ENCODE data around the gene PSMA6. TPM values are rescaled to one million over a fixed set of nuclear protein-coding genes. Genes with fewer than 3 reads are reported as not detected.

Gene PSMA6
- total RNA-seq, 1 donor from 2014 or later: 225 TPM

GRCh38 chr14:35254736-35255135 is 37.4 kb upstream of the PSMA6 start:
- Histone ChIP-seq H3K9me3 (ENCODE audit: insufficient read depth, low read depth, low read length) (no peaks in the 10 kb centered on the region), H3K4me2 (ENCODE audit: low read length) (no peak overlapping the region), H3K27me3 (ENCODE audit: insufficient read depth, low read length) (no peaks in the 10 kb centered on the region), H2AFZ (ENCODE audit: low read depth, low read length) (no peak overlapping the region), H3K4me3 (ENCODE audit: insufficient read depth, low read depth, low read length) (no peak overlapping the region), H3K36me3 (ENCODE audit: insufficient read depth, low read length) (no peaks in the 10 kb centered on the region), H4K20me1 (ENCODE audit: insufficient read depth, low read length) (no peaks in the 10 kb centered on the region), H3K79me2 (ENCODE audit: insufficient read depth, low read length) (no peaks in the 10 kb centered on the region), H3K9ac (ENCODE audit: low read length) (no peak overlapping the region), H3K4me1 (ENCODE audit: insufficient read depth, low read length) (peaks cover 3% of the 10 kb centered on the region), H3K27ac (ENCODE audit: low read depth, low read length) (no peak overlapping the region)
- FAIRE-seq: no peak
- no peak for DNase-seq (ENCODE audit: low read depth)
- Mint-ChIP-seq H3K4me1 (ENCODE audit: low read depth, unreplicated experiment) (peaks cover 3% of the 10 kb centered on the region), H3K4me3 (ENCODE audit: unreplicated experiment) (no peak overlapping the region), H3K27ac (ENCODE audit: unreplicated experiment) (no peak overlapping the region), H3K9me3 (ENCODE audit: unreplicated experiment) (no peaks in the 10 kb centered on the region), H3K36me3 (ENCODE audit: low read depth, unreplicated experiment) (peaks cover 11% of the 10 kb centered on the region), H3K27me3 (ENCODE audit: low read depth, unreplicated experiment) (no peaks in the 10 kb centered on the region)
- no peak for TF ChIP-seq EZH2 (IDR thresholded peaks at IDR 0.05; ENCODE audit: insufficient read depth, low read length)
- no peak for TF ChIP-seq CTCF (IDR thresholded peaks at IDR 0.05; ENCODE audit: insufficient read depth, low read depth, low read length)

GRCh38 chr14:35255711-35256110 is 36.5 kb upstream of the PSMA6 start:
- H4K20me1 ChIP-seq (ENCODE audit: insufficient read depth, low read length): no peaks in the 10 kb centered on the region
- H3K4me1 ChIP-seq (ENCODE audit: insufficient read depth, low read length): peaks cover 3% of the 10 kb centered on the region
- H3K4me3 ChIP-seq (ENCODE audit: insufficient read depth, low read depth, low read length): no peak overlapping the region
- no peak for DNase-seq (ENCODE audit: low read depth)
- no peak overlapping the region for H3K9ac ChIP-seq (ENCODE audit: low read length)
- H3K27ac Mint-ChIP-seq (ENCODE audit: unreplicated experiment): no peak overlapping the region
- no peaks in the 10 kb centered on the region for H3K27me3 ChIP-seq (ENCODE audit: insufficient read depth, low read length)
- H3K27ac ChIP-seq (ENCODE audit: low read depth, low read length): no peak overlapping the region
- no peaks in the 10 kb centered on the region for H3K9me3 ChIP-seq (ENCODE audit: insufficient read depth, low read depth, low read length)
- no peak overlapping the region for H3K4me2 ChIP-seq (ENCODE audit: low read length)
- TF ChIP-seq CTCF (IDR thresholded peaks at IDR 0.05; ENCODE audit: insufficient read depth, low read depth, low read length): no peak
- no peak for TF ChIP-seq EZH2 (IDR thresholded peaks at IDR 0.05; ENCODE audit: insufficient read depth, low read length)
- H3K79me2 ChIP-seq (ENCODE audit: insufficient read depth, low read length): no peaks in the 10 kb centered on the region
- no peaks in the 10 kb centered on the region for H3K36me3 ChIP-seq (ENCODE audit: insufficient read depth, low read length)
- no peaks in the 10 kb centered on the region for H3K27me3 Mint-ChIP-seq (ENCODE audit: low read depth, unreplicated experiment)
- FAIRE-seq: no peak
- H2AFZ ChIP-seq (ENCODE audit: low read depth, low read length): no peak overlapping the region
- H3K9me3 Mint-ChIP-seq (ENCODE audit: unreplicated experiment): no peaks in the 10 kb centered on the region
- peaks cover 11% of the 10 kb centered on the region for H3K36me3 Mint-ChIP-seq (ENCODE audit: low read depth, unreplicated experiment)
- peaks cover 3% of the 10 kb centered on the region for H3K4me1 Mint-ChIP-seq (ENCODE audit: low read depth, unreplicated experiment)
- H3K4me3 Mint-ChIP-seq (ENCODE audit: unreplicated experiment): no peak overlapping the region

GRCh38 chr14:35257809-35258208 is 34.4 kb upstream of the PSMA6 start:
- DNase-seq (ENCODE audit: low read depth): peak; percentile 42
- Histone ChIP-seq H3K27me3 (ENCODE audit: insufficient read depth, low read length) (no peaks in the 10 kb centered on the region), H3K9ac (ENCODE audit: low read length) (no peak overlapping the region), H3K36me3 (ENCODE audit: insufficient read depth, low read length) (no peaks in the 10 kb centered on the region), H4K20me1 (ENCODE audit: insufficient read depth, low read length) (no peaks in the 10 kb centered on the region), H2AFZ (ENCODE audit: low read depth, low read length) (no peak overlapping the region), H3K4me1 (ENCODE audit: insufficient read depth, low read length) (peaks cover 3% of the 10 kb centered on the region), H3K79me2 (ENCODE audit: insufficient read depth, low read length) (no peaks in the 10 kb centered on the region), H3K27ac (ENCODE audit: low read depth, low read length) (no peak overlapping the region), H3K4me3 (ENCODE audit: insufficient read depth, low read depth, low read length) (no peak overlapping the region), H3K9me3 (ENCODE audit: insufficient read depth, low read depth, low read length) (no peaks in the 10 kb centered on the region), H3K4me2 (ENCODE audit: low read length) (no peak overlapping the region)
- FAIRE-seq: no peak
- H3K4me1 Mint-ChIP-seq (ENCODE audit: low read depth, unreplicated experiment): peaks cover 3% of the 10 kb centered on the region
- TF ChIP-seq EZH2 (IDR thresholded peaks at IDR 0.05; ENCODE audit: insufficient read depth, low read length) (no peak), CTCF (IDR thresholded peaks at IDR 0.05; ENCODE audit: insufficient read depth, low read depth, low read length) (no peak)
- H3K9me3 Mint-ChIP-seq (ENCODE audit: unreplicated experiment): no peaks in the 10 kb centered on the region
- no peak overlapping the region for H3K27ac Mint-ChIP-seq (ENCODE audit: unreplicated experiment)
- peaks cover 12% of the 10 kb centered on the region for H3K36me3 Mint-ChIP-seq (ENCODE audit: low read depth, unreplicated experiment)
- no peaks in the 10 kb centered on the region for H3K27me3 Mint-ChIP-seq (ENCODE audit: low read depth, unreplicated experiment)
- no peak overlapping the region for H3K4me3 Mint-ChIP-seq (ENCODE audit: unreplicated experiment)
